NCI-H748 (cell line): ENCODE results near the gene GORAB.

Source experiments
- DNase-seq: peaks from one replicate; lab custom pipeline; 2025; ENCODE audit not compliant: unreplicated experiment; lab: John Stamatoyannopoulos, UW

GORAB gene

DNA sequence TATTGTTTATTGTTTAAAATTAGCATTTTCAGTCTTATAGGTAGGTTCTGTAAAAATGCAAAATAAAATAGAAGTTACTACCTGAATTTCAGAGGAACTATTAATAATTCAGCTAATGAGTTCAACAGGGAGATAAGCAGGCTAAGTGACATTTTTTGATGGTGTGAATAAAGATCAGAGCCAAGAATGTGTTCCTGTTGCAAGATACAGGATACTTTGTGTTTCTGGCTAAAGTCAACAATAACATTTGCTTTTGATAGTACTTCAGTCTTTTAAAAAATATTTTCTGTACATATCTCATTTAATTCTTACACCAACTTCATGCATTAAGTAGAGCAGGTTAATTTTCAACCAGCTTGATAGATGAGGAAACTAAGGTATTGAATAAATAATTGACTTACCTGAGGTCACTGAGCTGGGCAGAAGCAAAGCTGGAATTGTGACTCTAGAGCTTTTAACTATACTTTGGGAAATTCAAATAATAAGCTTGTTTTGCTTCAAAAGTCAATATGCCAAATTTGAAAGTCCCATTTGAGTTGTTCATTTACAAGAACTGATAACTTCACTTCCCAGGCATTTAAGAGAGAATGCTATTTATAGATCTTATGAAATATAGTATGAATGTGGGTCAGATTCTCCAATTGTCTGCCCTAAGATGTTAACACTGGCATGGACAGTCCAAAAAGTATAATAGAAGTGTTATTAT is 6.0 kb downstream of the GORAB start:
- DNase-seq = no peak

GRCh38 chr1:170538687-170539086 is 6.7 kb downstream of the GORAB start:
- no peak for DNase-seq

DNA sequence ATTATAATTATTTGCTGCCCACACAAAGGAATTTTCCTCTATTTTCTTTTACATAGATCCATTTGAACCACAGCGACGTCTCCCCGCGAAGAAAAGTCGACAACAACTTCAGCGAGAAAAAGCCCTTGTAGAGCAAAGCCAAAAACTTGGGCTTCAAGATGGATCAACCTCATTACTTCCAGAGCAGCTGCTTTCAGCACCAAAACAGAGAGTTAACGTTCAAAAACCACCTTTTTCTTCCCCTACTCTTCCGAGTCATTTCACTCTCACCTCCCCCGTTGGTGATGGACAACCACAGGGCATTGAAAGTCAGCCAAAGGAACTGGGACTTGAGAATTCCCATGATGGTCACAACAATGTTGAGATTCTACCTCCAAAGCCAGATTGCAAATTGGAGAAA is 7.2 kb downstream of the GORAB start:
- DNase-seq = no peak

- peak; percentile 26 for DNase-seq
Observed at GRCh38 chr1:170544624-170545023, 12.7 kb downstream of the GORAB start.

- DNase-seq = no peak
Observed at GRCh38 chr1:170545476-170545875, 13.5 kb downstream of the GORAB start.

- no peak for DNase-seq
Observed at GRCh38 chr1:170547255-170547654, 15.3 kb downstream of the GORAB start.

DNA sequence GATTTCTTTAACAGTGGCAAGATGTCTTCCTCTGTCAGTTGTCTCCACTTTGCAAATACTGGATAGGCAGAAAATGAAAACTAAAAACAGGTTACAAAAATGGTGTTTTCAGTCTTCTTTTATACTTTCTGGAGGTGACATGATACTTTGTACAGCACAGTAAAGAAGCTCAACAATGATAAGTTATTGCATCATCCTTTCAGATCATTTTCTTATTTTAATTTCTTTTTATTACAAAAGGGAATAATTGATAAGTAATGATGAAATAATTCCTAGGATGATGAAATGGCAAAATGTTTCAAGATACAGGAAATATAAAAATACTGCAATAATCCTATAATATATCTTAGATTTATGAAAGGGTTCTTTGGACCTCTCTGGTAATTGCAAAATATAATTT is 16.5 kb downstream of the GORAB start:
- DNase-seq = no peak

GRCh38 chr1:170555370-170555769 is 23.4 kb downstream of the GORAB start:
- no peak for DNase-seq

- DNase-seq = no peak
Observed at GRCh38 chr1:170556917-170557316, 25.0 kb downstream of the GORAB start.

DNA sequence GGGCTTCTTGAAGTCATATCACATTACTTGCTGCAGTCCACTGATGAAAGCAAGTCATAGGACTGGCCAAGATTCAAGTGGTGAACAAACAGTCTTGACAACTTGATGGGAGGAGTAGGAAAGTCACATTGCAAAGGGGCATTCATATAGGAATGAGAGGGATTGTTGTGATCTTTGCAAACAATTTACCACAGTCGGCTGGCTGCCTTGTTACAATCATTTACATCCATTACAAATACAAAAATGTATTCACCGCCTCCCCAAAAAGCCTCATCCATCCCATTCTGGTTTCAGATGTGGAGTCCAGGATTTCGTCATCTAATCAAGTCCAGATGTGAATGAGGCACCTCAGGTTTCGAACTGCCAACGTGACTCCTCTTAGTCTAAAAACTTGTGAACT is 26.8 kb downstream of the GORAB start:
- DNase-seq = no peak

GRCh38 chr1:170559166-170559565 is 27.2 kb downstream of the GORAB start:
- no peak for DNase-seq

GRCh38 chr1:170560681-170561285 is 28.8 kb downstream of the GORAB start:
- DNase-seq = no peak

DNA sequence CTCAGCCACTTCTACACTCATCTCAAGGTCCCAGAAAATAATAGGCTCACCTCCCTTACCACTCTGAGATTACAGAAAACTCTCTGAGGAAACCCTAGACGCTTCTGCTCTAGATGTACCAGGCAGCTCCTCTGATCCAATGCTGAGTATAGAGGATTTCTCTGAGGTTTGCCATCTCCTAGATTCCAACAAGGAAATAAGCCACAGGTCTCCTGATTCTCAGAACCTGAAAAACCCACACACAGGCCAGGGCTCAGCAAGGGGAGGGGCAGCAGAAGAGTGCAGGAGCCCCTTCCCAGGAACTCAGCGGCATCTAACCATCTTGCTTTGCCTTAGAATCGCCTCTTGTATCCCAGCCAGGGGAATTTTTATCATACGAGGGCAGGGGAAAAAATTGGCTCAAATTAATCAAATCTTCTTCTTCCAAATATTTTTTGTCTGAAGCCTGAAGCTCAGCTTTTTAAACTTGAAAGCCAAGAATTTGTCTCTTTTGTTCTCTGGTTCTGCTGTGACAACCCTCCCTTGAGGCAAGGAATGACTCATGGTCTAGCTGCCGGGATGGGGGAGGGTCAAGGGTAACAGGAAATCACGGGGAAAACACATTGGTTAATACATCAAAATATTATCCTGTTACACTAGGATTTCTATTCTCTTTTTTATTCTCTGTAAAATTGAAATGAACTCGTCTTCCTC is 30.8 kb downstream of the GORAB start:
- DNase-seq = no peak

DNA sequence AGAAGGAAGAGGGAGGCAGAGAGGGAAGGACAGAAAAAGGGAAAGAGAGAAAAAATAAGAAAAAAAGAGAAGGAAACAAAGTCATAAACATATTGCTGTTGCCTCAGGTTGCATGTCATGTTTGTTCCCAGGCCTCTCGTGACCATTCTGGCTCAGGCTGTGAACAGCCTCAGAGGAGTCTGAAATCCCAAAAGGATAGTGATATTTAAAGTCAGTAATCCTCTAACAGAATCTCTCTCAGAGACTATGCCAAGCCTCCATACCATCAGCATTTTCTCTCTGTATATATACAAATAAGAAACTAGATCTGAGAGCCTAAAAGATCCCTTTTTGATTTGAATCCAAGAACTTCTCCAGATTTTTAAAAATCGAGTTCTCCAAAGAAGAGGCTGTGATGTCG is 35.2 kb downstream of the GORAB start:
- DNase-seq = no peak

DNA sequence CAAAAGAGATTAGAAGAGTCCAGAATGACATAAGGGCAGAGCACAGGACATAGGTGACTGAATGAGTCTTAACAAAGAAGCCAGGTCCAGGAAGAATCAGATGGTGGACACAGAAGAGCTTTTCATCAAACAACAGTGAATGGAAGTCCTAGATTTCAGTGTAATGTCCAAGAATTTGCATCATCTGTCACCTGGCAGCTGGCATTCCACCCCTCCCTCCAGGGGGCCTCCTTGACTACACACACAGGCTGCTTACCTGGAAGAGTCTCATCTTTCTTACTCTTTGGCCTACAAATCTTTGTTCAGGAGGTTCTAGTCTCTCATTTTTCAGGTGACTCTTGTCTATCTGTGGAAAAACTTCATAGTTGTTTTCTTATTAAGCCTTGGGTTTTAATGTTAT is 36.2 kb downstream of the GORAB start:
- no peak for DNase-seq

DNA sequence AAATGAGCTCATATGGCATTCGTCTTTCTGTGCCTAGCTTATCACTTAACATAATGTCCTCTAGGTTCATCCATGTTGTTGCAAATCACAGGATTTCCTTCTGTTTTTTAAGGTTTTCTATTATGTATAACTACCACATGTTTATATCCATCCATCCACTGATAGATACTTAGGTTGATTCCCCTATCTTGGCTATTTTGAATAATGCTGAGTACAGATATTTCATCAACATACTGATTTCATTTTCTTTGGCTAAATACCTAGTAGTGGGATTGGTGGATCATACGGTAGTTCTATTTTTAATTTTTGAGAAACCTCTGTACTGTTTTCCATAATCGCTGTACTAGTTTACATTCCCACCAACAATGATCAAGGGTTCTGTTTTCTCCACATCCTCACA is 45.0 kb downstream of the GORAB start:
- DNase-seq = no peak

DNA sequence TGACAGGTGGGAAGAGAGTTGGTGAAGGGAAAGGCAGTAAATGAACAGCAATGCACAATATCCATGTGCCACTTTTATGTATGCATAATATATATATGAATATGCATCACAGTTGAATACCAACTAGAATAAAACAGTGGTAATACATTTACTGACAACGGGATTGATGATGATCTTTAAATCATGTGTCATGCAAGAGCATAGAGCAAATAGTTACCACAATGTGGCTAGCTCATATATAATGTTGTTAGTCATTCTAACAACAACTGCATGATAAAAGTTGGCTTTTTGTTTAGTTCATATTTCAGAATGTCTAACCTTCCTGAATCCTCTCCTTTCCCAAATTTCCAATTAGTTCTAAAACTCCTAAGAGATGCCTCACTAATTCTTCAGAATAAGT is 46.4 kb downstream of the GORAB start:
- DNase-seq = no peak

GRCh38 chr1:170580636-170581440 is 48.9 kb downstream of the GORAB start:
- no peak for DNase-seq

- no peak for DNase-seq
Observed at GRCh38 chr1:170583186-170583585, 51.2 kb downstream of the GORAB start.

DNA sequence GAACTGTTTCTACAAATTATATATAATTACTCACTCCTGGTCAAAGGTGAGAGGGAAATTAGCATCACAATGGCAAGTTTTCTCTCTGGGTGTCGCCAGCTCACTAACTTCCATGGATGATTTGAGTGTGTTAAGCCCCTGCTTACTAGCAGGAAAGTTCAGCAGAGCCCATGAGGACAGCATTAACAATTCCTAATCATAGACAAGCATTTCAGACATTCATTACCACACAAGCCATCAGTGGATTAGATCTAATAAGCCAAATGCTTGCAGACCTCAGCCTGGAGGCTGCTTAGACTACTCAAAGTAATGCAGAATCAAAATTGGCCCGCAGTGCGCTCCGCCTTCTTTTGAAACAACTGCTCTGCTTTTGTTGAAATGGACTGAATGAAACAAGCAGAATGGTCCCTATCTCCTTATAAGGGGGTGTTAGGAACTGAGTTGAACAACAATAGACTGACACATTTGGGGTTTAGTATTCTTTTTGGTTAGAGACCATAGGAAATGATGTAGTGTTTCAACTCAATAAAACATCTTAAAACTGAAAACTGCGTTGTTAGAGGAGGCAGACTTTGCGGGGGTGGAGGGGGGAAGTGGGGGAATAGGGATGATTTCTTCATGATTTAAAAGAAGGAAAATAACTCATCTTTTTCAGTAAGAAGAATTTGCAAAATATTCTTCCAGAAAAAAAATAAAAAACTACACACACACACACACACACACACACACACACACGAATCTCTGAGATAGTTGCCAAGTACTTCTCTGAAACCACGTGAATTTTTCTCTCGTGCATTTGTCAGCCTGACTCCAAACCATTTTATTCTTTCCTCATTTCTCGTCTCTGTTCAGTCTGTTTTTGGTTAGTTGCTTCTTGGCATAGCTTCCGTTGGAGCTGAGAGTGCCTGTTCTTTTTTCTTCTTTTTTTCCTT is 54.6 kb downstream of the GORAB start:
- DNase-seq = peak; percentile 12

DNA sequence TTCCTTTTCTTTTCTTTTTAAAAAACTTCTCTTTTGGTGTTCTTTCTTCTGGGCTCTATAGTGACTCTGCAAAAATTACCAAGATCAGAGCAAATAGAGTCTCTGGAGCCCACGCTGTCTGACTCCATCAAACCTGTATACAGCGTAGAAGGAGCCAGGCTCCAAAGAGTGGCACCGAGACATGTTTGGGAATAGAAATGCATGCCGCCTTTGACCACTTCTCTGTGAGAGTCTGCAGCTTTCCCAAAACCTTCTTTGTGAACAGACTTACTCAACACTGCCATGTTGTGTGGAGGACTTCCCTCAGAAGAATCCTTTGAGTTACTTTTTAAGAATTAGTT is 55.3 kb downstream of the GORAB start:
- DNase-seq = no peak
